ELR (cell line): Measurements from ENCODE around the gene TMC6.
"Not testable (repeated sequence)": the region's sequence is repeated elsewhere in the genome, so short reads cannot be mapped to it uniquely, and the experiment has no call there.

Experiments
- DNase-seq: peaks from one replicate; pipeline ENCODE4 v3.0.0-alpha.2; 2015; ENCODE audit warnings: low read depth

TMC6 gene

DNA sequence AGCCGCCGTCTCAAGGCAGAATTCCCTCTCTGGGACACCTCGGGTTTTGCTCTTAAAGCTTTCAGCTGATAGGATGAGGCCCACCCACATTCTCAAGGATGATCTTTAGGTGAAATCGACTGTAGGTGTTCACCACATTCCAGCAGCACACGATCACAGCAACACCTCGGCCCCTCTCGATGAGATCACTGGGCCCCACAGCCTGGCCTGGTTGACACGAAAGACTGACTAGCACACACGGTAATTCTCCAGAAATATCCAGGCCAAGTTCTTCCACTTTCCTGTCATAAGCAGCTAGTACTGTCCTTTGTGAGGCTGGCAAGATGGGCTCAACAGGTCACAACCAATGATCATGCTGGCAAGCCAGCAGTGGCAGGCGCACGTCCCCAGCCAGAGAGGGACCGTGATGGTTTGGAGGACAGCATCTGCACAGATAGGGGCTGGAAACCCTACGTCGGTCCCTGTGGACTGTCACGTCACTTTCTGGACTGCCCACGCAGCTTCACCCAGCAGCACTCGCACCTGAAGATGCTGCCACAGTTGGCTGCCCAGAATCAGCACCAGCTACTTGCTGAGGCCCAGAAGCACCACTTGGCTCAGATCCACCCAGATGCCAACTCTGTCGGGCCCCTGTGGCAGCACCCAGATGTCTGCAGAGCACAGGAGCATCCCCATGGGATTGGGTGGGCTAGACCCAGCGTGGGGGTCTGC lies 17.4 kb downstream of the TMC6 start:
- DNase-seq: no peak

DNA sequence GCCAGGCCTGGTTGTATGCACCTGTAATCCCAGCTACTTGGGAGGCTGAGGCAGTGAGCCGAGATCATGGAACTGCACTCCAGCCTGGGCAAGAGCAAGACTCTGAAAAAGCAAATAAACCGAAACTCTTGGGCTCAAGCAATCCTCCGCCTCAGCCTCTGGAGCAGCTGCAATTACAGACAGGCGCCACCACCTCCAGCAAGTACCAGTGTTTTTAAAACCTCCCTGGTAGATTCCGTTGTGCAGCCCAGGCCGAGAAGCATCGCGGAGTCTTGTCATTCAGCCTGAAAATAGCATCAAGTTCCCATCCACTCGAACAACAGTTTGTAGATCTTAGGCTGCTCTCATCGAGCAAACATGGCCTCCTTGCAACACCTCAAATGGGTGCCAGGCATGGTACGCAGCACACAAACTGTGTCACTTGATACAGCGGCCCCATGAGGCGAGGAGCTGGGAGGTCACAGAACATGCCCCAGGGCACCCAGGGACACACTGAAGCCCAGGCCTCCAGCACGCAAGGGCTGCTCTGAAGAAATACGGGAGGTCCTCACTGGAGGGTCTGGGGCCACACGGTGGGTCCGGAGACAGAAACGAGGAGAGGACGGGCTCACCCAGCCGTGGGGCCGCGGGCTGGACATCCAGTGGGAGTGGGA lies 18.1 kb downstream of the TMC6 start:
- no peak for DNase-seq

DNA sequence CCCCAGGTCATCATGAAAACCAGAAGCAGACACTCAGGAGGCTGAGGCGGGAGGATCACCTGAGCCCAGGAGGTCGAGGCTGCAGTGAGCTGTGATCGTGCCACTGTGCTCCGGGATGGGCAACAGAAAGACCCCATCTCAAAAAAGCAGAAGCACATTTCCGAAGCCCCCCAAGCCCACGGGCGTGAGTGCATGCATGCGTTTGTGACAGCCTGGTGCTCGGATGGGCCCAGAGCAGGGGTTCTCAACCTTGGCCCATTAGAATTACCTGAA lies 19.1 kb downstream of the TMC6 start:
- DNase-seq: no peak

GRCh38 chr17:78108726-78109488 lies 19.6 kb downstream of the TMC6 start:
- no peak for DNase-seq

DNA sequence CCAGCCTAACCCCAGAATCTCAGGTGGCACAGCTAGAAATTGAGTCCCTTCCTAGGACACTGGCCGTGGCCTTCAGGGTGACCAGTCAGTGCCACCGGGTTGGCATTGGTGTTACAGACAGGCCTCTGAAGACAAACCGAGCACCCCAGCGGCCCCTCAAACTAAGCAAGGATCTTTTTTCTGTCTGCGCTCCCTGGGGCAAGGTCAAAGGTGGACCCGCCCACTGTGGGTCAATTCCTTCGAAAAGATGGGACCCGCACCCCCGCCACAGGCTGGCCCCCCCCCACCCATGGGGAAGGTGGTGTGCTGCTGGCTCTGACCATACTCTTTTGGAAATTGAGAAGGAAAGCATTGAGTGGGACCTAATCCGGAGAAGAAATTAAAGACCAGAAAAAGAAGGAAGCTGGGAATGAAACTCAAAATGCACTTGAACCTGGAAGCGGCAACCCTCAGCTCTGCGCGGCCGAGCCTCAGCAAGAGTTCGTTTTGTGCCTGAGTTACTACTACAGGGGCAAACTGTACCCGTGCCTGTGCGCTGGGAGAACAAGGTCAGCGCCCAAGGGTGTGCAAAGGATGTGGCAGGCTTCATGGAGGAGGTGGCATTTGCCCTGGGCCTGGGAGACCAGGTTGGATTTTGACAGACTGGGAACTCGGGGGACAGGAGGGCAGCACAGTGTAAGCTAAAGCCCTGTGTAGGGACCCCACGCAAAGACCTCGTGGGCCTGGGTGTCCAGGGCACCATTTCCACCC lies 20.4 kb downstream of the TMC6 start:
- DNase-seq: no peak

DNA sequence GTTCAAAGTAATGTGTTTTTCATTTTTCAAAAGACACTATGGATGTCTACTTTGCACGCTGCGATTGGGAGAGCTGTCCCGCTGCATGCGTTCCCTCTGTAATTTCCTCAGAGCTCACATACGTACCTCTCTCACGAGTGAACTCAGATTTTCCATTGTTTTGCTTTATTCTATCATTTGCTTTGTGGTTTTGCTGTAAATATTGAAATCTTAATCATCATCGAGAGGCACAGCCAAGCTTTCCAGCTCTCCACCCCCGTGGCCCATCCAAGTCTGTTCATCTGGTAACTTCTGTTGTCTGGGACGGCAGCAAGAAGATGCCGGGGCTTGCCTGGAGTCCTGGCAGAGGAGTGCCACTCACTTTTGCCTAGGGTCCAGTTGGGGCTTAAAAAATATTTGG lies 21.1 kb downstream of the TMC6 start:
- DNase-seq: no peak

DNA sequence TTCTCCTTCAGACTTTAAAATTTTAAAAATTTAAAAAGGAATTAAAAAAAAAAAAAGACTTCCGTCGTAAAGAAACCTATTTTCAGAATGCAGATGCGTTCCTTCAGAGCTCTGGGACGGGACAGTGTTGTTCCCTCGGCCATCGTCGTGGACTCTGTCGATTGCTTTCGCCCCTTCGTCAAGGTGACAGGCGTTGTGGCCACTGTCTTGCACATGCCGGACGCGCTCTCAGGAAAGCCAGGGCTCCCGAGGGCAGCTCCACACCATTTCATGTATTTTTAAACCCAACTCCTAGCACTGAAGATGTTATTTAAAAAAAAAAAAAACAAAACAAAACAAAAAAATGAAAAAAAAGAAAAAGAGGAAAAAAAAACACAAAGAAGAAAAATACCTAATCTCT lies 22.3 kb downstream of the TMC6 start:
- DNase-seq: no peak

DNA sequence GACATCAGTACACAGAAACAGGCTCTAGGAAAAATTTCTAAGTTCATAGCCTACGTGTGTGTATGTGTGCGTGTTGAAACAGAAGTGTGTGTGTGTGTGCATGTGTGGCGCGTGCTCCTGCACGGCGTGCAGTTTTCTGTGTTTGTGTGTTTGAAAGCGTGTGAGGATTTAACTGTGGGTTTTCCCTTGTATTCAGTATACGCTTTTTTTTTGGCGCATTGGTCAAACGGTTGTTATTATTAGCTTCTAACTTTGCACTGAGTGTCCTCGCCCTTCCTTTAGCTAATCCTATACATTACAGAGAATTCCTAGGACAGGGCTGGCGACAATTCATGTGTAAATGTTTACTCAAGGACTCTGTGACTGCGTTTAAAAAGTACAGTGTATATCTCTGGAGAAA lies 23.0 kb downstream of the TMC6 start:
- no peak for DNase-seq

GRCh38 chr17:78105101-78105500 lies 23.5 kb downstream of the TMC6 start:
- no peak for DNase-seq

- DNase-seq: no peak
These were observed 24.0 kb downstream of the TMC6 start for GRCh38 chr17:78104540-78104941.

- no peak for DNase-seq
These were observed 25.2 kb downstream of the TMC6 start for GRCh38 chr17:78103311-78103710.

- no peak for DNase-seq
These were observed 27.0 kb downstream of the TMC6 start for GRCh38 chr17:78101542-78101941.

DNA sequence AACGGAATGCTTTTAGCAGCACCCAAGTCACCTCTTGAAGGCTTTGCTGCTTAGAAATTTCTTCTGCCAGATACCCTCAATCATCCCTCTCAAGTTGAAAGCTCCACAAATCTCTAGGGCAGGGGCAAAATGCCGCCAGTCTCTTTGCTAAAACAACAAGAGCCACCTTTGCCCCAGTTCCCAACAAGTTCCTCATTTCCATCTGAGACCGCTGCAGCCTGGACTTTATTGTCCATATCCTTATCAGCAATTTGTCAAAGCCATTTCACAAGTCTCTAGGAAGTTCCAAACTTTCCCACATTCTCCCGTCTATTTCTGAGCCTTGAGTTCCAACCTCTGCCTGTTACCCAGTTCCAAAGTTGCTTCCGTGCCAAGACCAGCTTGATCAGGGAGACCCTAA lies 27.4 kb downstream of the TMC6 start:
- DNase-seq: no peak

DNA sequence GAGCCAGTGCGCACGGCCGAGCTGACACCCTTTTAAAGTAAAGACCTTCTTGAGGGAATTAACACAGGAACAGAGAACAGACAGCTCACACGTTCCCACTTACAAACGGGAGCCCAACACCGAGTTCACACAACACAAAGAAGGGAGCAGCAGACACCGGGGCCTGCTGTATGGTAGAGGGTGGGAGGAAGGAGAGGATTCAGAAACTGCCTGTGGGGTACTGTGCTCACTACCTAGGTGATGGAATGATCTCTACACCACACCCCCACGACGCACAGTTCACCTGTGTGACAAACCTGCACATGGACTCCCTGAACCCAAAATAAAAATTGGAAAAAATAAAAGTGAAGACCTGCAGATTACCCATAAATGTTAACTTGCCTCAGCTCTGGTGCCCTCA lies 32.5 kb downstream of the TMC6 start:
- DNase-seq: no peak

- DNase-seq: no peak
These were observed 33.5 kb downstream of the TMC6 start for GRCh38 chr17:78095035-78095434.

- DNase-seq: peak; percentile 17
These were observed 35.7 kb downstream of the TMC6 start for GRCh38 chr17:78092794-78093324.

DNA sequence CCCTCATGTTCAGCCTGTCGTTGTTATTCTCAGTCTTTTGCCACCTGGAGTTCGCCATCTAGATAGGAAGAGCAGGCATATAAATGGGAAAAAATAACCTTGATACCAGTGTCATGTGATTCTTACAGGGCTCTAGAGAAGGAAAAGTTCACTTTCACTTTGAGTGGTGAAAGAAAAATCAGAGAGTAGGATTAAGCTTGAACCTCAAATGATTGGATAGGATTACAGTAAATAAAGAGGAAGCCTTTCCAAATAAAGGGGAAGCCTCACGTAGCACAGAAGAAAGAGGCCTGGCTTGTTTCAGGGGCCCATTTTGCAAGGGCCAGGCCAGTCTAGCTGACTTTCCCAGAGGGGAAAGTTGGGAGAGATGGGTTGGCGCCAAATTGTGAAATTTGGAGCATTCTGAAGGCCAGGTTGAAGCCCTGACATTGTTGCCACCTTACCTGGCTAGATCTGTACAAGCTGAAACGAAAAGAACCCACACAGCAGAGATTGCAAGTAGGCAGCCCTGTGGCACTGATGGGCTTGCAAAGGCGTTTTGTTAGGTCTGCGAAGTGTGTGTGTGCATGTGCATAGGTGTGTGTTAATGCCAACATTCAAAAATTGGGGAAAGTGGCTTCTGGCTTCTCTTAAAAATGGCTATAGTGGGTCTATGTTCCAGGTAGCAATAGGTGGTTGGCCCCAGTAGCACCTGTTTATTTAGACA lies 38.8 kb downstream of the TMC6 start:
- DNase-seq: no peak

DNA sequence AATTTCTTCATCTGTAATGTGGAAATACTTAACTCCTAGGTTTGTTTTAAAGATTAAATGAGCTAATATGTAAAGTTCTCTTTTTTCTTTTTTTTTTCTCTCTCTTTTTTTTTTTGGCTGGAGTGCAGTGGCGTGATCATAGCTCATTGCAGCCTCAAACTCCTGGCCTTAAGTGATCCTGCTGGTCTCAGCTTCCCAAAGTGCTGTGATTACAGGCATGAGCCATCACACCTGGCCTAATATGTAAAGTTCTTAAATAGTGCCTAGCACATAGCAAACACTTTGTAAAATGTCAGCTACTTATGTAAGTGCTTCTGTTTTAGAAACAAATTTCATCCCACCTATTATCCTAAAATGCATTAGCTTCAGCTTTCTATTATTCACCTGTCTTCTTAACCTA lies 40.0 kb downstream of the TMC6 start:
- no peak for DNase-seq

DNA sequence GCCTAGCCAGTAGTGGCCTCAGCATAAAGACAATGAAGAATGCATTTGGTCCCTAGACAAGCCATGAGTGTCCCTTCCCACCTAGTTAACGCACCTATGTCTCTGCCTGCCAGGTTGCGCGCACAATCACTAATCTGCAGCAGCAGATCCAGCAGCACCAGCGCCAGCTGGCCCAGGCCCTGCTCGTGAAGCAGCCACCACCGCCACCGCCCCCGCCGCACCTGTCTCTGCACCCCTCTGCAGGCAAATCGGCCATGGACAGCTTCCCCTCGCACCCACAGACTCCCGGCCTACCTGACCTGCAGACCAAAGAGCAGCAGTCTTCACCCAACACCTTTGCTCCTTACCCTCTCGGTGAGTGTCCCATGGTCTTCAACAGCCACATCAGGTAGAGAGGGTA lies 41.8 kb downstream of the TMC6 start:
- DNase-seq: no peak

GRCh38 chr17:78082988-78083387 lies 45.6 kb downstream of the TMC6 start:
- DNase-seq: no peak

GRCh38 chr17:78082355-78082872 lies 46.1 kb downstream of the TMC6 start:
- DNase-seq: not testable (repeated sequence)

GRCh38 chr17:78081551-78081950 lies 47.0 kb downstream of the TMC6 start:
- no peak for DNase-seq
